Right lobe of liver (tissue), 4 donors: ENCODE results near the gene TBRG4.

Experiments
- POLR2A ChIP-seq: fragments of 450-650 bp; IDR thresholded peaks from one replicate; pipeline ENCODE4 v1.6.1; 2017; ENCODE audit warnings: antibody characterized with exemption, mild to moderate bottlenecking
- TF ChIP-seq, protein P1 (sequence below), 4 donors: fragments of 200-600 bp in 3 of 4; fragments of 450-650 bp in 1 of 4; IDR thresholded peaks; one replicate each; pipeline versions ENCODE4 v1.5.1 to v1.8.0; 2016 to 2022; ENCODE audit warnings: antibody characterized with exemption in 4 of 4, mild to moderate bottlenecking in 2 of 4
- donor health status: DM: no; HTN: no; CAD: no.
- donor health status: DM: no; HTN: no; CAD: no.
- donor health status: DM: no; HTN: yes; CAD: no.

DNA sequence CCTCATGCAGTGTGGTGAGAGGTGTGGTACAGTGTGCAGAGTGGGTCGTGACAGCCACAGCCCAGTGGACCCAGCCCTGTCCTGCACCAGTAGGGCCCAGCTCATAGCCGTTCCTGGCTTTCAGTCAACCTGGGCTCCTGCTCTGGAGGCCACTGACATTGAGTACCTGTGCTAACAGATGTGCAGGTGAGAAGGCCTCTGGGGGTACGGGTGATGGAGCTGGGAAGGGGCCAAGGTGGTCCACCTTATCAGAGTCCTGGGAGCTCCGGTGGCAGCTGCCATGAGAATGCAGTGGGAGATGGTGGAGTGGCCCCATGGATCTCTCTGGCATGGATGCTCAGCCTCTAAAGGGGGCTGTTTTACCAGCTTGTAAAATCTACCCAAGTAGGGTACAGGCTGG, 6.1 kb upstream of the TBRG4 start:
- TF ChIP-seq, protein P1, sequence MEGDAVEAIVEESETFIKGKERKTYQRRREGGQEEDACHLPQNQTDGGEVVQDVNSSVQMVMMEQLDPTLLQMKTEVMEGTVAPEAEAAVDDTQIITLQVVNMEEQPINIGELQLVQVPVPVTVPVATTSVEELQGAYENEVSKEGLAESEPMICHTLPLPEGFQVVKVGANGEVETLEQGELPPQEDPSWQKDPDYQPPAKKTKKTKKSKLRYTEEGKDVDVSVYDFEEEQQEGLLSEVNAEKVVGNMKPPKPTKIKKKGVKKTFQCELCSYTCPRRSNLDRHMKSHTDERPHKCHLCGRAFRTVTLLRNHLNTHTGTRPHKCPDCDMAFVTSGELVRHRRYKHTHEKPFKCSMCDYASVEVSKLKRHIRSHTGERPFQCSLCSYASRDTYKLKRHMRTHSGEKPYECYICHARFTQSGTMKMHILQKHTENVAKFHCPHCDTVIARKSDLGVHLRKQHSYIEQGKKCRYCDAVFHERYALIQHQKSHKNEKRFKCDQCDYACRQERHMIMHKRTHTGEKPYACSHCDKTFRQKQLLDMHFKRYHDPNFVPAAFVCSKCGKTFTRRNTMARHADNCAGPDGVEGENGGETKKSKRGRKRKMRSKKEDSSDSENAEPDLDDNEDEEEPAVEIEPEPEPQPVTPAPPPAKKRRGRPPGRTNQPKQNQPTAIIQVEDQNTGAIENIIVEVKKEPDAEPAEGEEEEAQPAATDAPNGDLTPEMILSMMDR (IDR thresholded peaks at IDR 0.05) = no peak
- TF ChIP-seq POLR2A = no peak
